GM18907 (cell line): ENCODE results near the gene HNF4A.
"Not testable (repeated sequence)": the region's sequence is repeated elsewhere in the genome, so short reads cannot be mapped to it uniquely, and the experiment has no call there.

ENCODE experiments used
- ATAC-seq: cut with Tn5 transposase; IDR thresholded peaks from one replicate; pipeline ENCODE4 v1.9.1; 2021; ENCODE audit warnings: mild to moderate bottlenecking, moderate library complexity; ENCODE audit not compliant: unreplicated experiment

HNF4A gene

GRCh38 chr20:44345147-44345546 lies 10.4 kb upstream of the HNF4A start:
- ATAC-seq = no peak

DNA sequence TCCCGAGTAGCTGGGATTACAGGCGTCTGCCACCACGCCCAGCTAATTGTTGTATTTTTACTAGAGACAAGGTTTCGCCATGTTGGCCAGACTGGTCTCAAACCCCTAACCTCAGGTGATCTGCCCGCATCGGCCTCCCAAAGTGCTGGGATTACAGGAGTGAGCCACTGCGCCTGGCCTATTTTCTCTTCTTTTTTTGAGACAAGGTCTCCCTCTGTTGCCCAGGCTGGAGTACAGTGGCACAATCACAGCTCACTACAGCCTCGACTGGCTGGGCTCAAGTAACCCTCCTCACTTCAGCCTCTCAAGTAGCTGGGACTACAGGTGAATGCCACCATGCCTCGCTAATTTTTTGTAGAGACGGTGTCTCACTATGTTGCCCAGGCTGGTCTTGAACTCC lies 9.6 kb upstream of the HNF4A start:
- ATAC-seq = not testable (repeated sequence)

DNA sequence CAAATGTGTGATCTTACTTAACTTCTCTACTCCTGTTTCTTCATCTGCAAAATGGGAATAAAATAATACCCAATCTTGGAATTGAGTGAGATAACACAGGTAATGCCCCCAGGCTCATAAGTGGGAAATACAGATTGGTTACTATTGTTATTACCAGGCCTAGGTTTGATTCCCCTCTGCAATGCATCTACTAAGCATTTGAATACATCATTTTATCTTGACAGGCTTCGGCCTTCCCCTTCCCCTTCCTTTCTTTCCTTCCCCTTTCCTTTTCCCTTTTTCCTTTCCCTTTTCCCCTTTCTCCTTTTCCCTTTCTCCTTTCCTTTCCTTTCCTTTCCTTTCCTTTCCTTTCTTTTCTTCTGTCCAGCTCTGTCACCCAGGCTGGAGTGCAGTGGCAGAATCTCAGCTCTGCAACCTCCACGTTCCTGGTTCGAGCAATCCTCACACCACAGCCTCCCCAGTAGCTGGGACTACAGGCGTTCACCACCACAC lies 7.3 kb upstream of the HNF4A start:
- no peak for ATAC-seq

GRCh38 chr20:44349349-44349748 lies 6.2 kb upstream of the HNF4A start:
- no peak for ATAC-seq

- ATAC-seq = no peak
Measured at GRCh38 chr20:44350567-44350966, 4.9 kb upstream of the HNF4A start.

GRCh38 chr20:44354979-44355497 lies 461 bp upstream of the HNF4A start:
- no peak for ATAC-seq

DNA sequence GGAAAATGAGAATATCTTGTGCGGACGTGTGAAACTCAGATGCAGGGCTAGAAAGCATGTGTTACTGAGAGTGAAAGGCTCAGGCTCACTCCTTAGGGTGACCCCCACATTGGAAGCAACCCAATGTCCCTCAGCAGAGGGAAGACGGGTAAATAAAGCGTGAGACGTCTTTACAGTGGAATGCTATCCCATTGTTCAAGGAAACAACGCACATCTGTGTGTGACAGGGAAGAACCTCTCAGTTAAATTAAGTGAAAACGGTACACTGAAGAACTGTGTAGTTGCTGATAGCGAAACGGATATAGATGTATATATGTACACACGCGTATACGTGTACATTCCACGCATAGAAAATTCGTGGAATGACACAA lies 839 bp downstream of the HNF4A start:
- ATAC-seq = no peak

- ATAC-seq = no peak
Measured at GRCh38 chr20:44357020-44357419, 1.5 kb downstream of the HNF4A start.

GRCh38 chr20:44357555-44358125 lies 2.1 kb downstream of the HNF4A start:
- no peak for ATAC-seq

DNA sequence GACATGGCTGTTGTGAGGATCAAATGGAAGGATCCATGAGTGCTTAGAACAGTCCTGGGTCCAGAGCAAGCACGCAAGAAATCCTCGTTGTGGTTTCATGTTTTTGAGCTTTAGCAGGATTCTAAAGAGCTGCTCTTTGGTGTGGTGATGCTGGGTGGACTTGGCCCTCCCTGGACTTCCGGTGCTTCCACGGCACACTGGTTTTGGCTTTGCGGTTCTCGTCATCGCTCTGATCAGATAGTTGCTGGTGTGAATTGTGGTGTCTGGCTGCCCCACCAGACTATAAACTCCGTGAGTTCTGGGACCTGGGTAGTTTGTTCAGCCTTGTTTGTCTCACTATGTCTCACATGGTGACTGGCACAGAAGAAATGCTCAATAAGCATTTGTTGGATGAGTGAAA lies 3.3 kb downstream of the HNF4A start:
- ATAC-seq = no peak

- no peak for ATAC-seq
Measured at GRCh38 chr20:44360221-44360620, 4.7 kb downstream of the HNF4A start.

DNA sequence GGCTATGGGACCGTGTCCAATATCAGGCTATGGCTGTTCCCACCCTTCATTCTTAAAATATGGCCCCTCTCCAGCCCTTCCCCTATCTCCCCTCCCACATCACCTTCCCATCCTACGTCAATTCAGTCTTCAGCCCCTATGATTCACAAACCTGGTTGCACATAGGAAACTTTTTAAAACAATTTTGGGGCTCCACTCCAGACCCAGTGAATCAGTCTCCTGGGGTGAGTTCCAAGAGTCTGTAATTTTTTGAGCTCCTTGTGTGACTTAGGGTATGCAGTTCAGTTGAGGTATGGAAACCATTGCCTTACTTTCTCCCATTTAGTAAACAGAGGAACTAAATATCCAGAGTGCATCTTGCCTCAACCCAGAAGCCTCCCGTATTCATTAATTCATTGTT lies 5.5 kb downstream of the HNF4A start:
- no peak for ATAC-seq

DNA sequence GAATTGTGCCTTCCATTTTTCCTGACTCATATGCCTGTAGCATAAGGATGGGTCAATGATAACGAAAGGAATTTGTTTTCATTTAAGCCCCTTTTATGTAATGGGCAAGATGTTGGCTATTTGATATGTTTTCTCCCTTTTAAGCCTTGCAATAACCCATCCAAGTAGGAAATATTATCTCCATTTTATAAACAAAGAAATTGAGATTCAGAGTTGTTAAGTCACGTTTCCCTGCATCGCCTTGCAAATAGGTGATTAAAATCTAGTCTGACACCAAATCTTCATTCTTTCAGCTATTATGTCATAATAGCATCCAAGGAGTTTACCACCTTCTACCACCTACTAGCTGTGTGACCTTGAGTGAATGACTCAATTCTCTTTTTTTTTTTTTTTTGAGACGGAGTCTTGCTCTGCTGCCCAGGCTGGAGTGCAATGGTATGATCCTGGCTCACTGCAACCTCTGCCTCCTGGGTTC lies 7.0 kb downstream of the HNF4A start:
- no peak for ATAC-seq

DNA sequence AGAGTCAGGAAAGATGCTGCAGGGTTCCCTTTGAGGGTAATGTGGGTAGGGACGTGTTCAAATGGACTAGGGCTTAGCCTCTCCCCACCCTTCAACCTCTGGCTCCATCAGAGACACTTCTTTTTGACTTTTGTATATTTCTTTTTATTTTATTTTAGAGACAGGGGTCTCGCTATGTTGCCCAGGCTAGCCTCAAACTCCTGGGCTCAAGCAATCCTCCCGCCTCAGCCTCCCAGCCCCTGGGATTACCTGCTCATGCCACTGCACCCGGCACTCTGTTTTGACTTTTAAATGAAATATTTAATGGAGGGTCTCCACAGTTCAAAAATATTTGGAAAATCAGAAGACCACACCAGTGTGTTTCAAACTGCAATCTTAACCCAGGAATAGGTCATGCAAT lies 8.6 kb downstream of the HNF4A start:
- ATAC-seq = no peak

- ATAC-seq = no peak
Measured at GRCh38 chr20:44364780-44365179, 9.3 kb downstream of the HNF4A start.

- no peak for ATAC-seq
Measured at GRCh38 chr20:44367746-44368145, 12.2 kb downstream of the HNF4A start.

DNA sequence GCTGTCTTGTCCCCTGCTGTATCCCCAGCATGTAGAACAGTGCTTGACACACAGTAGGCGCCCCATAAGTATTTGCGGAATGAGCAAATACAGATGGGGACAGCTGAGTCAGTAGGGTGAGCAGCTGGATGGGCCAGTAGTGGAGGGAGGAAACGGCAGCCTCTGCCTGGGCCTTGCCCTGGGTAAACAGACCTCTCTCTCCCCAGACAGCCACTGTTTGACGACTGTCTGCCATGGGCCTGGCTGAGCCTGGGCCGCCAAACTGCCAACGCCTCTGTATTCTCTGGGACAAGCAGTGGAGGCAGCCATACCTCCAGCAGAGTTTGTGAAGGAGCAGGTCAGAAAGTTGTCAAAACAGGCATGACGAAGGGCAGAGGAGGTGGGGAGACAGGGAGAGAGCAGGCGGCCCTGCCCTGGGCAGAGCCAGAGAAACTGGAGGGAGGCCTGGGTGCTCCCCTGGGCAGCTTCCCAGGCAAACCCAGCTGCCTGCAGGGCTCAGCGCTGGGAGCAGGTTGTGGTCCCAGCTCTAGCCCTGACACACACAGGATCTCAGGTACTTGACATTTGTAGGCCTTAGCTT lies 15.2 kb downstream of the HNF4A start:
- no peak for ATAC-seq

DNA sequence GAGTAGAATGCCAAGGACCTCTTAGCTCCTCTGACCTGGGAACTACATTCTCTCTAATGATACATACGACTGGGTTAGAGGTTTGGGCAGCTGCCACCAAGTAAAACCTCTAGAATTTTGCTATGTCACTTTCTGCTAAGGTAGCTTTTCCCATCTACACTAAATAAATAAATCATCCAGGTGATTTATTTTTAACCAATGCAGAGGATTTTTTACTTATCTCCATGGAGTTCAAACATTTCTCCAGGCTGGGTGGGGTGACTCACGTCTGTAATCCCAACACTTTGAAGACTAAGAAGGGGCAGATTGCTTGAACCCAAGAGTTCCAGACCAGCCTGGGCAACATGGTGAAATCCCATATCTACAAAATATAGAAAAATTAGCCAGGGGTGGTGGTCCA lies 27.1 kb downstream of the HNF4A start:
- ATAC-seq = no peak

DNA sequence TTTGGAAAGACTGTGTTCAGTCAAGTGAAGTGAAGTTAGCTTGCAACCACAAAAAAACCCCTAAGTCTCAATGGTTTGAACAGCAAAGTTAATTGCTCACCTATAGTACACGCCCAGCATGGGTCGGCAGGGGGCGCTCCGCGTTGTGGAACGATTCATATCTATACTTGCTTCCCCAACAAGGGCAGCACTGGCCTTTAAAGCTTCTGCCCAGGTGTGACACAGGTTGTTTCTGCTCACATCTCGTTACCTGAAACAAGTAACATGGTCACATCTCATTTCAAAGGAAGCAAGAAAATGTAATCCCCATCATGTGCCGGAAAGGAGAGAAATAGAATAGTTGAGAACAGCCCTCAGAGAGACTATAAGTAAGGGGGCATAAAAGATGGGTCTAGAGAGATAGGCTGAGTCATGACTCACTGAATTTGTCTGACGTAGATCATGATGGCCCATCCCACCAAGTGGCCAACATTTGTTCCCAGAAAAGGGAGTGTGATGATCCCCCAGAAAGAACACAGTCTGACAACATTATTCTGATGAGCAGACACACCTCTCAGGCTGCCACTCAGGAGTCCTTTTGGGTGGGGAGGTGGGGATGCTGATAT lies 29.0 kb downstream of the HNF4A start:
- no peak for ATAC-seq

DNA sequence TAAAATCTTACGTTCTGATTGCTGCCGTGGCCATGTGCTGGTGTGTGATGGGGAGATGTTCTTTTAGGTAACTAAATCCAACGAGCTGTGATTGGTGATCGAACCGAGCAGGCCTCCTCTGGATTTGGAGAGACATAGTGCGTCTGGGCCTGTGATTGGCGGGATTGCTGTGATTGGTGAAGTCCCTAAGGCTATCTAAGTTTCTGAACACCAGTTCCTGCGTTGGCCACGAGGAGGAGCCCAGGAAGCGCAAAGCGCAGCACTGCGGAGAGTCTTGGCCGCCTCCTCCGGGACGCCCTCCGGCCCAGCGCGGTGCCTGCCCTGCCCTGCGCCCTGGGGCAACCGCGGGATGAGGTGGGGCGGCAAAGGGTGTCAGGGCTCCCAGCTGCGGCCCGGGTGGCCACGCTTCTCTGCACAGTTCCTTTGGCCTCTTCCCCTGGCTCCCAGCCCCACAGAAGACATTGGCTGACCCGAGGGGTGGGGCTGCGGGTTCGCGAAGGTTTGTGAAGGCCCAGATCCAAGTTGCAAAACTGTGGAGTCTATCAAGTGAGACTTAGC lies 33.0 kb downstream of the HNF4A start:
- no peak for ATAC-seq

DNA sequence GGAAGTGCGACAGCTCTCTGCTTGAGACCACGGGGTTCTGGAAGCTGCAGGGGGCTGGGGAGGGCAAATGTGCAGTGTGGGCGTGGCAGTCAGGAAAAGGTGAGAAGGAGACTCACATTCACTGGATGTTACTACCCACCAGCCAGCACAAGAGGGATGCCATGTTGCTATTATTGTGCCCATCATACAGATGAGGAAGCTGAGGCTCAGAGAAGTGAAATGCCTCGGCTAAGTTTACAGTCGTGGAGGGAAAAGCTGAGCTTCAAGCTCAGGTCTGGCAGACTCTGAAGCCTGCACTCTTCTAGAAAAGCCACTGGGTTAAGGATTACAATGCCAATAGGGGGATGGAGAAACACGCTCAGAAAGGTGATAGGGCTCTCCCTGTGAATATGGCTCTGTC lies 34.4 kb downstream of the HNF4A start:
- ATAC-seq = no peak

DNA sequence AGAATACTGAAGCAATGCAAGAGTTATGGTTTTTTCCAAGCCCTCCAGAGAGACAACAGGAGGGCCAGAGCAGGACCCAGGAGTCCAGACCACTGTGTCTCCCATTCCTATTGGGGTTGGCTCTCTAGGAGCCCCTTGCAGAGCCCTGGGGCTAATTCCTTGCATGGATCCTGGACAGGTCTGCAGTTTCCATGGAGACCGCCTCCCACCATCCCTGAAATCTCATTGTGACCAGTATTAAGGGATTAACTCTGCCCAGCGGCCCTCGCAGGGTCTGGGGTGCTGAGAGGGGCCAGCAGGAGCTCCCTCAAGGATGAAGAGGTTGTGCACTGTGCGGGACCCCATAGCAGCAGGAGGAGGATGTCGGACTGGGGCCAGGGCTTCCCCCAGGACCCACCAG lies 34.8 kb downstream of the HNF4A start:
- ATAC-seq = no peak
